Hepatocyte (in vitro differentiated cells): ENCODE measurements around the gene ENGASE. TPM values are rescaled to one million over a fixed set of nuclear protein-coding genes. Genes with fewer than 3 reads are reported as not detected.

ENCODE experiments used
- DNase-seq: peaks from one replicate; pipeline ENCODE4 v3.0.0-alpha.2; 2016; ENCODE audit warnings: low spot score
- H2AFZ ChIP-seq: fragments of 200-600 bp; sonication (generic); 2 replicates; pipeline ENCODE4 v1.6.0; 2016; ENCODE audit warnings: antibody characterized with exemption, mild to moderate bottlenecking
- H3K27ac ChIP-seq: fragments of 200-600 bp; sonication (generic); 2 replicates; pipeline ENCODE4 v1.5.1; 2016; ENCODE audit warnings: mild to moderate bottlenecking
- H3K27me3 ChIP-seq: fragments of 200-600 bp; sonication (generic); 2 replicates; pipeline ENCODE4 v1.6.1; 2016
- H3K36me3 ChIP-seq: fragments of 200-600 bp; sonication (generic); replicated peaks from 2 replicates; pipeline ENCODE4 v1.5.1; 2016; ENCODE audit warnings: low read depth; ENCODE audit not compliant: insufficient read depth
- H3K4me1 ChIP-seq: fragments of 200-600 bp; sonication (generic); 2 replicates; pipeline ENCODE4 v1.5.1; 2016; ENCODE audit warnings: mild to moderate bottlenecking, moderate library complexity; ENCODE audit not compliant: insufficient read depth
- H3K4me2 ChIP-seq: fragments of 200-600 bp; sonication (generic); 2 replicates; pipeline ENCODE4 v1.6.0; 2016
- H3K4me3 ChIP-seq: fragments of 200-600 bp; sonication (generic); 2 replicates; pipeline ENCODE4 v1.5.1; 2016; ENCODE audit warnings: mild to moderate bottlenecking
- H3K79me2 ChIP-seq: fragments of 200-600 bp; sonication (generic); 2 replicates; pipeline ENCODE4 v1.6.0; 2017; ENCODE audit warnings: mild to moderate bottlenecking
- H3K9me2 ChIP-seq: fragments of 200-600 bp; sonication (generic); replicated peaks from 2 replicates; pipeline ENCODE4 v1.6.0; 2017; ENCODE audit warnings: mild to moderate bottlenecking; ENCODE audit not compliant: insufficient read depth
- H3K9me3 ChIP-seq: fragments of 200-600 bp; sonication (generic); 2 replicates; pipeline ENCODE4 v1.5.1; 2016; ENCODE audit warnings: low read depth, mild to moderate bottlenecking
- H4K20me1 ChIP-seq: fragments of 200-600 bp; sonication (generic); 2 replicates; pipeline ENCODE4 v1.6.0; 2016; ENCODE audit warnings: mild to moderate bottlenecking; ENCODE audit not compliant: insufficient read depth, poor library complexity, severe bottlenecking
- CTCF ChIP-seq: fragments of 200-600 bp; sonication (generic); IDR thresholded peaks from 2 replicates; pipeline ENCODE4 v1.5.1; 2016; ENCODE audit warnings: antibody characterized with exemption, mild to moderate bottlenecking; ENCODE audit not compliant: poor library complexity
- EZH2 ChIP-seq: fragments of 200-600 bp; sonication (generic); IDR thresholded peaks from 2 replicates; pipeline ENCODE4 v1.6.1; 2016; ENCODE audit warnings: antibody characterized with exemption, mild to moderate bottlenecking, borderline replicate concordance
- EZH2phosphoT487 ChIP-seq: fragments of 200-600 bp; sonication (generic); IDR thresholded peaks from one replicate; pipeline ENCODE4 v1.6.1; 2018; ENCODE audit warnings: antibody characterized with exemption, mild to moderate bottlenecking, low read depth, moderate library complexity; ENCODE audit not compliant: unreplicated experiment, severe bottlenecking
- WGBS: methylation state at CpG from one replicate; pipeline ENCODE4 v1.1.6; 2016; ENCODE audit warnings: low lambda C conversion rate; ENCODE audit errors: missing lambda C conversion rate; 5-methylcytosine and 5-hydroxymethylcytosine counted together
- polyA plus RNA-seq: library from polyadenylated mRNA; unstranded; fragments of >200 nt; fragmentation: Nextera tagmentation; extraction: Ambion mirVana; gene quantifications from 2 replicates; pipeline ENCODE4 v1.2.1, GENCODE V29; 2016
- total RNA-seq: library from RNA; depleted of rRNA; stranded (reverse); fragments of >200 nt; gene quantifications from 2 replicates; pipeline ENCODE4 v1.2.3, GENCODE V29; 2014

ENGASE gene
- total and polyA plus RNA-seq, 2 experiments from 2014 or later: 24.4 to 34.0 TPM

DNA sequence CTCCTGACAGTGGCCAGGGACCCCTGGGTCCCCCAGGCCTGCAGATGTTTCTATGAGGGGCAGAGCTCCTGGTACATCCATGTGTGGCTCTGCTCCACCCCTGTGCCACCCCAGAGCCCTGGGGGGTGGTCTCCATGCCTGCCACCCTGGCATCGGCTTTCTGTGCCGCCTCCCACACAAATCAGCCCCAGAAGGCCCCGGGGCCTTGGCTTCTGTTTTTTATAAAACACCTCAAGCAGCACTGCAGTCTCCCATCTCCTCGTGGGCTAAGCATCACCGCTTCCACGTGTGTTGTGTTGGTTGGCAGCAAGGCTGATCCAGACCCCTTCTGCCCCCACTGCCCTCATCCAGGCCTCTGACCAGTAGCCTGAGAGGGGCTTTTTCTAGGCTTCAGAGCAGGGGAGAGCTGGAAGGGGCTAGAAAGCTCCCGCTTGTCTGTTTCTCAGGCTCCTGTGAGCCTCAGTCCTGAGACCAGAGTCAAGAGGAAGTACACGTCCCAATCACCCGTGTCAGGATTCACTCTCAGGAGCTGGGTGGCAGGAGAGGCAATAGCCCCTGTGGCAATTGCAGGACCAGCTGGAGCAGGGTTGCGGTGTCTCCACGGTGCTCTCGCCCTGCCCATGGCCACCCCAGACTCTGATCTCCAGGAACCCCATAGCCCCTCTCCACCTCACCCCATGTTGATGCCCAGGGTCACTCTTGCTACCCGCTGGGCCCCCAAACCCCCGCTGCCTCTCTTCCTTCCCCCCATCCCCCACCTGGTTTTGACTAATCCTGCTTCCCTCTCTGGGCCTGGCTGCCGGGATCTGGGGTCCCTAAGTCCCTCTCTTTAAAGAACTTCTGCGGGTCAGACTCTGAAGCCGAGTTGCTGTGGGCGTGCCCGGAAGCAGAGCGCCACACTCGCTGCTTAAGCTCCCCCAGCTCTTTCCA, 25.5 kb upstream of the ENGASE start:
- Histone ChIP-seq H3K4me3 (no peak overlapping the region), H3K27me3 (no peaks in the 10 kb centered on the region), H3K9me3 (no peaks in the 10 kb centered on the region), H3K36me3 (no peaks in the 10 kb centered on the region), H3K27ac (no peak overlapping the region), H2AFZ (no peak overlapping the region), H3K9me2 (no peaks in the 10 kb centered on the region), H3K4me2 (no peak overlapping the region), H3K4me1 (peaks cover 7% of the 10 kb centered on the region), H3K79me2 (no peaks in the 10 kb centered on the region), H4K20me1 (no peaks in the 10 kb centered on the region)
- no peak for TF ChIP-seq EZH2phosphoT487
- WGBS: 86% methylated on average over 21 of the region's 21 CpGs
- no peak for DNase-seq

DNA sequence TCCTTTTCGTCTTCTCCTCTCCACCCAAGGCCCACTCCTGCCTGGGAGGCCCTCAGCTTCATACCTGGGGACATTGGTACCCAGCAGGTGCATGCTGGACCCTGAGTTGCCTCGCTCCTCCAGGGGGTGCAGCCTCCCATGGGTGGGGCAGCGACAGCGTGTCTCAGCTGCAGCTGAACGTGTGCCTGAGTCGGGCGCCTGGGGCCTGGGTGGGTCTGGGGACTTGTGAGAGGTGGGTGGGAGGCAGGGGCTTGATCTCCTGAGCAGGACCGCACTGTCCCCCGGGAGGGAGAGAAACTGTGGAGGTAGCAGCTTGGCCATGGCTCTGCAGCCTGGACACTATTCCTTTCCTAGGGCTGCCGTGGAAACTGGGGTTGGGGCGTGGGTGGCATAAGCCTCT, 24.8 kb upstream of the ENGASE start:
- H3K27ac ChIP-seq: no peak overlapping the region
- H3K27me3 ChIP-seq: no peaks in the 10 kb centered on the region
- H3K4me3 ChIP-seq: no peak overlapping the region
- H3K36me3 ChIP-seq: no peaks in the 10 kb centered on the region
- no peak overlapping the region for H2AFZ ChIP-seq
- H4K20me1 ChIP-seq: no peaks in the 10 kb centered on the region
- TF ChIP-seq EZH2phosphoT487: no peak
- no peak for TF ChIP-seq CTCF
- no peak for TF ChIP-seq EZH2
- DNase-seq: no peak
- H3K9me2 ChIP-seq: no peaks in the 10 kb centered on the region
- no peaks in the 10 kb centered on the region for H3K9me3 ChIP-seq
- 92% methylated on average over 11 of the region's 11 CpGs for WGBS
- no peak overlapping the region for H3K4me2 ChIP-seq
- no peaks in the 10 kb centered on the region for H3K79me2 ChIP-seq
- peaks cover 7% of the 10 kb centered on the region for H3K4me1 ChIP-seq

GRCh38 chr17:79050551-79050950, 24.1 kb upstream of the ENGASE start:
- Histone ChIP-seq H4K20me1 (no peaks in the 10 kb centered on the region), H3K27ac (no peak overlapping the region), H3K4me3 (no peak overlapping the region), H3K9me2 (no peaks in the 10 kb centered on the region), H3K9me3 (no peaks in the 10 kb centered on the region), H3K4me2 (no peak overlapping the region), H2AFZ (no peak overlapping the region), H3K36me3 (no peaks in the 10 kb centered on the region), H3K4me1 (peaks cover 7% of the 10 kb centered on the region), H3K27me3 (no peaks in the 10 kb centered on the region), H3K79me2 (no peaks in the 10 kb centered on the region)
- TF ChIP-seq CTCF (no peak), EZH2 (no peak), EZH2phosphoT487 (no peak)
- WGBS: 89% methylated on average over 6 of the region's 6 CpGs
- no peak for DNase-seq

GRCh38 chr17:79051306-79051705, 23.3 kb upstream of the ENGASE start:
- H4K20me1 ChIP-seq: no peaks in the 10 kb centered on the region
- H3K27me3 ChIP-seq: no peaks in the 10 kb centered on the region
- H3K4me3 ChIP-seq: no peak overlapping the region
- no peak overlapping the region for H3K4me2 ChIP-seq
- DNase-seq: no peak
- no peak overlapping the region for H3K27ac ChIP-seq
- H2AFZ ChIP-seq: no peak overlapping the region
- no peaks in the 10 kb centered on the region for H3K79me2 ChIP-seq
- TF ChIP-seq EZH2 (no peak), CTCF (no peak), EZH2phosphoT487 (no peak)
- no peaks in the 10 kb centered on the region for H3K9me2 ChIP-seq
- WGBS: 82% methylated on average over 6 of the region's 6 CpGs
- no peaks in the 10 kb centered on the region for H3K9me3 ChIP-seq
- H3K4me1 ChIP-seq: peaks cover 3% of the 10 kb centered on the region
- no peaks in the 10 kb centered on the region for H3K36me3 ChIP-seq
